Esophagus squamous epithelium (tissue), 4 donors: Measurements from ENCODE around the gene GPATCH4.

Source experiments
- CTCF ChIP-seq, 6 experiments: fragments of 450-650 bp in 4 of 6; fragments of 200-600 bp in 2 of 6; sonication (generic) in 2 of 6; IDR thresholded peaks; one replicate each; pipeline ENCODE4 v1.5.1; 2016 to 2019; ENCODE audit warnings: antibody characterized with exemption in 6 of 6, mild to moderate bottlenecking in 4 of 6, moderate library complexity in 4 of 6
- POLR2A ChIP-seq, 4 donors: fragments of 450-650 bp; IDR thresholded peaks; one replicate each; pipeline ENCODE4 v1.6.1; 2017; ENCODE audit warnings: antibody characterized with exemption in 4 of 4, mild to moderate bottlenecking in 4 of 4, moderate library complexity in 3 of 4

GRCh38 chr1:156579472-156579871 lies 21.8 kb downstream of the GPATCH4 start, which contains the start of gene TTC24:
- no peak for TF ChIP-seq POLR2A (IDR thresholded peaks at IDR 0.05)
- TF ChIP-seq CTCF (IDR thresholded peaks at IDR 0.05): no peak
